ENCODE results near the gene KDM2A.

GRCh38 chr11:67072295-67072694, 46.8 kb upstream of the KDM2A start:
- TF ChIP-seq CTCF (IDR thresholded peaks at IDR 0.05 in 4 of 5, conservative IDR thresholded peaks at IDR 0.05 in 1 of 5) (no peak), POLR2A (IDR thresholded peaks at IDR 0.05) (no peak)

All from gastrocnemius medialis (tissue), 4 donors.